Measurements from ENCODE around the gene DOCK1.

- TF ChIP-seq CTCF (IDR thresholded peaks at IDR 0.05): no peak
- no peak for TF ChIP-seq POLR2A (IDR thresholded peaks at IDR 0.05)
Measured at GRCh38 chr10:127423218-127423915, 518.1 kb downstream of the DOCK1 start.
